A673 (cell line): ENCODE data around the gene ERAL1. TPM values are rescaled to one million over a fixed set of nuclear protein-coding genes. Genes with fewer than 3 reads are reported as not detected.
"Not testable (repeated sequence)": the region's sequence is repeated elsewhere in the genome, so short reads cannot be mapped to it uniquely, and the experiment has no call there.

ENCODE experiments used
- BruUV-seq: library from RNA; stranded (reverse); fragments of 400-500 nt; replicated peaks from 2 replicates; lab custom pipeline; 2021; lab: Mats Ljungman, UMichigan
- CTCF ChIA-PET: fragments of 300-600 bp; sonication (Branson Sonifier 250); formaldehyde crosslinking; loops from one replicate; lab custom pipeline; 2022; ENCODE audit warnings: antibody characterized with exemption; lab: Charles Lee
- POLR2A ChIA-PET: fragments of 300-600 bp; sonication (Branson Sonifier 250); formaldehyde crosslinking; loops from one replicate; lab custom pipeline; 2022; ENCODE audit warnings: antibody characterized with exemption; ENCODE audit not compliant: low non-redundant PET; lab: Charles Lee
- DNase-seq: peaks from one replicate; pipeline ENCODE4 v3.0.0-alpha.2; 2015; ENCODE audit warnings: low spot score
- H3K27ac ChIP-seq: fragments of 200-600 bp; sonication (generic); 2 replicates; pipeline ENCODE4 v1.5.1; 2016; ENCODE audit warnings: mixed run types, low read depth, mild to moderate bottlenecking, mixed read lengths, antibody characterized with exemption, low read length; ENCODE audit not compliant: poor library complexity, severe bottlenecking
- H3K27me3 ChIP-seq: fragments of 200-600 bp; sonication (generic); replicated peaks from 2 replicates; pipeline ENCODE4 v1.6.1; 2017; ENCODE audit warnings: mixed run types, low read depth, mild to moderate bottlenecking, mixed read lengths, antibody characterized with exemption, low read length; ENCODE audit not compliant: insufficient read depth, poor library complexity
- H3K36me3 ChIP-seq: fragments of 200-600 bp; sonication (generic); 2 replicates; pipeline ENCODE4 v1.6.1; 2016; ENCODE audit warnings: mixed run types, mild to moderate bottlenecking, mixed read lengths, antibody characterized with exemption, low read length; ENCODE audit not compliant: insufficient read depth, poor library complexity, severe bottlenecking
- H3K4me1 ChIP-seq: fragments of 200-600 bp; sonication (generic); 2 replicates; pipeline ENCODE4 v1.6.1; 2017; ENCODE audit warnings: mixed run types, mild to moderate bottlenecking, mixed read lengths, antibody characterized with exemption, low read length; ENCODE audit not compliant: insufficient read depth, poor library complexity, severe bottlenecking
- H3K4me3 ChIP-seq: fragments of 200-600 bp; sonication (generic); 2 replicates; pipeline ENCODE4 v1.5.1; 2016; ENCODE audit warnings: low read depth, mixed run types, mild to moderate bottlenecking, mixed read lengths, low read length; ENCODE audit not compliant: poor library complexity, severe bottlenecking
- H3K9me3 ChIP-seq: fragments of 200-600 bp; sonication (generic); 2 replicates; pipeline ENCODE4 v1.6.1; 2016; ENCODE audit warnings: mixed run types, low read depth, mild to moderate bottlenecking, mixed read lengths, antibody characterized with exemption, low read length; ENCODE audit not compliant: poor library complexity, severe bottlenecking
- CTCF ChIP-seq: fragments of 300-800, 200-600 bp; sonication (generic); conservative IDR thresholded peaks from 2 replicates; pipeline ENCODE4 v1.5.1; 2017; ENCODE audit warnings: low read depth, mild to moderate bottlenecking, antibody characterized with exemption, low read length, moderate library complexity, mixed read lengths
- EZH2 ChIP-seq: fragments of 200-600 bp; sonication (generic); IDR thresholded peaks from 2 replicates; pipeline ENCODE4 v1.6.1; 2017; ENCODE audit warnings: borderline replicate concordance, low read depth, mild to moderate bottlenecking, mixed read lengths, antibody characterized with exemption, low read length; ENCODE audit not compliant: poor library complexity, severe bottlenecking
- intact Hi-C: fragments of 100-400 bp; cut with micrococcal nuclease; formaldehyde crosslinking; loops from one replicate; pipeline ENCODE4 v1.10.0; 2022; ENCODE audit not compliant: unreplicated experiment
- total RNA-seq: library from RNA; stranded (reverse); gene quantifications from 2 replicates; pipeline ENCODE4 v1.2.3, GENCODE V29; 2021

The ERAL1 gene
- total RNA-seq, 1 experiment from 2014 or later = 80.5 TPM

DNA sequence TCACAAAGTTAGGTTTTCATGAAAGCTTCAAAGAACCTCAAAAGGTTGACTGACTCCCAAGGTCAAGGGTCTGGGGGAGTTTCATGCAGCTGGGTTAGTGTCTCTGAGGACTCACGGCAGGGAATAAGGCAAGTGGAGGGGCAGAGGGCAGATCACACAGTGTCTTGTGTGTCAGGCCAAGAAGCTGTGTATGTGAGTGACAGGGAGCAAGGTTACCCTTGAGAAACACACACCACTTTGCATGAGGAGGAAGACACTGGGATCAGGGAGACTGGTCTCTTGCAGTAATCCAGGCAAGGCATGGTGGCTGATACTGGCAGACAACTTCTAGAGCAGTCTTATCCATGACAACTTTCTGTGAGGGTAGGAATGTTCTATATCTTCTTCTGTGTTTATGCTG, 36.4 kb downstream of the ERAL1 start:
- CTCF ChIA-PET = no interaction called here
- no peaks in the 10 kb centered on the region for H3K9me3 ChIP-seq
- TF ChIP-seq CTCF = no peak
- no peak for TF ChIP-seq EZH2
- H3K4me3 ChIP-seq = no peak overlapping the region
- H3K27me3 ChIP-seq = no peaks in the 10 kb centered on the region
- peaks cover 20% of the 10 kb centered on the region for H3K4me1 ChIP-seq
- BruUV-seq = no TSS peak
- POLR2A ChIA-PET = no interaction called here
- intact Hi-C loops = no loop called here
- no peak for DNase-seq
- H3K36me3 ChIP-seq = no peaks in the 10 kb centered on the region
- H3K27ac ChIP-seq = no peak overlapping the region

DNA sequence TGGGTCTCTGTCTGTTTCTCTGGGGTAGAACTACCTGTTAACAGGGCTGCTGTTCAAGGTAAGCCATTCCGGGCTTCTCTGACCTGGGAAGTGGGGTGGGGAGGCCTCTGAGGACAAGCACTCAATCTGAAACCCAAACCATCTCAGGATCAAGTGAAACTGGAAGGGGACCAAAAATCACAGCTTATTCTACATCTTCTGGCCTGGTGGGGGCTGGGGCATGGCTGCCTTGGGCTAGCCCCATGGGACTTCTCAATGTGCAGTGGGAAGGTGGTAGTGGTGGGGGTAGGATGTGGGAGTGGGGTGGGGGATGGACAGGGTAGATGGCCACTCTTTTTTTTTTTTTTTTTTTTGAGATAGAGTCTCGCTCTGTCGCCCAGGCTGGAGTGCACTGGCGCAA, 37.2 kb downstream of the ERAL1 start:
- CTCF ChIA-PET = interaction anchor here (0.7 kb wide), 1 partner anchor 165 kb away, joined by 9 read pairs; no protein-coding TSS in a partner anchor
- TF ChIP-seq CTCF (no peak), EZH2 (no peak)
- no peaks in the 10 kb centered on the region for H3K27me3 ChIP-seq
- POLR2A ChIA-PET = interaction anchor here (0.5 to 0.6 kb wide), 2 partner anchors 141 to 149 kb away, joined by 3 to 7 read pairs; no protein-coding TSS in a partner anchor
- H3K27ac ChIP-seq = peak overlapping the region; percentile 30
- intact Hi-C loops = no loop called here
- DNase-seq = no peak
- peaks cover 22% of the 10 kb centered on the region for H3K4me1 ChIP-seq
- H3K36me3 ChIP-seq = no peaks in the 10 kb centered on the region
- no peak overlapping the region for H3K4me3 ChIP-seq
- no TSS peak for BruUV-seq
- no peaks in the 10 kb centered on the region for H3K9me3 ChIP-seq

DNA sequence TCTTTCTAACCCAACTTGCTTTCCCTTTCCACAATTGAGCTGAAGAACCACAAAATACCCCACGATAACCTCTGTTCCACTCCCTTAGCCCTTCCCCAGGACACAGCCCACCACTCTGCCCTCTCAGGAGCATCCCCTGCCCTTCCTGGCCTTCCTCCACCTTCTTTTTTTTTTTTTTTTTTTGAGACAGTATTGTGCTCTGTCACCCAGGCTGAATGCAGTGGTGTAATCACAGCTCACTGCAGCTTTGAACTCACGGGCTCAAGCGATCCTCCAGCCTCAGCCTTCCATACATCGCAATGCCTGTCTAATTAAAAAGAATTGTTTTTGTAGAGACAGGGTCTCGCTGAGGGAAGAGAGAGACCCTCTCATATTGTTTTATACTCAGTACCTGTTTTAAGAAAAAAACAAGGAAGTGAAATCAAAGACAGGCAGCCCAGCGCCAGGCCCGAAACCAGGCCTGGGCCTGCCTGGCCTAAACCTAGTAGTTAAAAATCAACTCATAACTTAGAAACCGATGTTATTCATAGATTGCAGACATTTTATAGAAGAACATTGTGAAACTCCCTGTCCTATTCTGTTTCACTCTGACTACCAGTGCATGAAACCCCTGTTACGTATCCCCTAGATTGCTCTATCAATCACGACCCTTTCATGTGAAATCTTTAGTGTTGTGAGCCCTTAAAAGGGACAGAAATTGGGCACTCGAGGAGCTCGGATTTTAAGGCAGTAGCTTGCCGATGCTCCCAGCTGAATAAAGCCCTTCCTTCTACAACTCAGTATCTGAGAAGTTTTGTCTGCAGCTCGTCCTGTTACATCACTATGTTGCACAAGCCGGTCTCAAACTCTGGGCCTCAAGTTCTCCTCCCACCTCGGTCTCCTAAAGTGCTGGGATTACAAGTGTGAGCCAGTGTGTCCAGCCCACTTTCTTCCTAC, 38.7 kb downstream of the ERAL1 start:
- H3K36me3 ChIP-seq, H3K27me3 ChIP-seq, H3K9me3 ChIP-seq, H3K4me3 ChIP-seq, DNase-seq, intact Hi-C loops, BruUV-seq: not testable (repeated sequence)
- H3K27ac ChIP-seq = peak overlapping the region; percentile 54
- ChIA-PET CTCF (interaction anchor here (0.6 to 1.3 kb wide), 4 partner anchors 9 to 409 kb away, joined by 3 to 7 read pairs (median 4); no protein-coding TSS in a partner anchor), POLR2A (interaction anchor here (0.6 kb wide), 1 partner anchor 71 kb away, joined by 3 read pairs; no protein-coding TSS in a partner anchor)
- H3K4me1 ChIP-seq = peaks cover 32% of the 10 kb centered on the region
